Islet of Langerhans (tissue), 1 donor: Measurements from ENCODE around the gene RPS3A.
"Not testable (repeated sequence)": the region's sequence is repeated elsewhere in the genome, so short reads cannot be mapped to it uniquely, and the experiment has no call there.

Source experiments
- FAIRE-seq: peaks from one replicate; lab custom pipeline; 2011; peaks lifted over from hg19 to GRCh38; lab: Jason Lieb, UNC

RPS3A gene

DNA sequence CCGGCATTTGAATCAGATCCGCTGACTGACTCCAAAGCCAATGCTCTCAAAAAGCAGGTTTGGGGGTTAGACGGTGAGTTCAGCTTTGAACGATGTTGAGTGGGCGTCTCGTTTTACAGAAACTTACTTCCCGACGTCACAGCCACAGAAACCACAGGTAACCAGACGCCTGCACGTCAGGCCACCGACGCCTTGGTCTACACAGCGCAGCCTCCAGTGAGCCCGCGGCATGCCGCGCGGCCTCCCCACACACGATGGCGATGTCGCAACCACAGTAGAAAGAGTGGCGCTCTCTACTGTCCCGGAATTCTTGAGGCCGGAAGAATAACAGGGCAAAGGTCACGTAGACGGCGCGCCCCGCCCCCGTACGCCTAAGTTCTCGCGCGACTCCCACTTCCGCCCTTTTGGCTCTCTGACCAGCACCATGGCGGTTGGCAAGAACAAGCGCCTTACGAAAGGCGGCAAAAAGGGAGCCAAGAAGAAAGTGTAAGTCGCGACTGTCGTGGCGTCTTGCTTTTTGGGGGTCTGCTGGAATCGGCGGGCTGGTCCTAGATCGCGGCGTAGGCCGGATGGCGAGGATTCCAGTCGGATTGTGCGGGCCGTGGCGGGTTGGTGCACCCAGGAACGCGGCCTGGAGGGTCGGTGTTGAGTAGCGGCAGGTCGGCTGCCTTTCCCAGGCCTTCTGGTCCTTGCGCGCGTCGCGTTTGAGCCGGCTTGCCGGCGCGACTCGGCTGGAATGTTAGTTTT is at the start of gene RPS3A:
RPS3A (plus strand) TSS at position 400 of the 747 bp plus-strand sequence; CDS start at position 425, 25 bp downstream.
- no peak for FAIRE-seq

DNA sequence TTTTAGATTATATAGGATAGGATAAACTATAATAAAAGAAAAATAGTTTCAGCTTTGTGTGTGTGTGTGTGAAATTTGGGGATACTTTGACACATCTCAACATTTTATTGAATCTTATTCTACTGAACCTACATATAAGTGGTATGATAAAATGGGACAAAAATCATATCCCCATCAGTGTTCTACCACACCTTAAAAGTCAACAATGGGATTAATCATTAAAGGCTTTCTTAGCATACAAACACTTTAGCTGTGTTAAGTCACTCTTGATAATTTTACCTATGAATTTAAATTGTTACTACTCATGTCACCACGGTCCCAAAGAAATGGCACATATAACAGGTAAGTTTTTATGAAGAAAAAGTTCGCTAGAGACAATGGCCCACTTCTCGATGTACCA is 46.6 kb upstream of the RPS3A start:
- FAIRE-seq = no peak

DNA sequence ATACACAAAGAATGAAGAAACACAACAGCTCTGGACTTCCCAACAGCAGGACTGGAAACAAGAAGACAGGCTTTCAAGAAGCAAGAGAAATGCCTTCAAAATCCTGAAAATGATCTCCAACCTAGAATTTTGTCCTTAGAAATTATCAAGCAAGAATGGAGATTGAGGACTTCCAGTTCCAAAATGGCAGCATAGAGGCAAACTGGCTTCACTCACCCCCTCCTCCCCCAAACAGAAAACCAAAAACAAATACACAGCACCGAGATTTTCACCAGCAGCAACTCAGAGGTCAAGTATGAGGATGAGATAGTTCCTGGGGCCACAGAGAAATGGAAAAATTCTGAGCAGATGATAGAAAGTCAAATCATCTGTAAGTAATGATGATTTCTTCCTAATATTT is 43.9 kb upstream of the RPS3A start:
- no peak for FAIRE-seq

DNA sequence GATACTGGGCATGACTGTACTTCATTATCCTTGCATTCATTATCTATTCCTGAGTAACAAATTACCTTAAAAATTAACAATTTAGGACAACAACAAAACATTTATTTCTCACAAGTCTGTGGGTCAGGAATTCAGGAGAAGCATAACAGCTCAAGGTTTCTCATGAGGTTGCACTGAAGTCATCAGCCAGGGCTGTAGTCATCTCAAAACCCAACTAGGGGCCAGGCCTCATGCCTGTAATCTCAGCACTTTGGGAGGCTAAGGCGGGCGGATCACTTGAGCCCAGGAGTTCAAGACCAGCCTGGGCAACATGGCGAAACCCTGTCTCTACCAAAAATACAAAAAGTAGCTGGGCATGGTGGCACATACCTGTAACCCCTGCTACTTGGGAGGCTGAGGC is 36.3 kb upstream of the RPS3A start:
- FAIRE-seq = not testable (repeated sequence)

DNA sequence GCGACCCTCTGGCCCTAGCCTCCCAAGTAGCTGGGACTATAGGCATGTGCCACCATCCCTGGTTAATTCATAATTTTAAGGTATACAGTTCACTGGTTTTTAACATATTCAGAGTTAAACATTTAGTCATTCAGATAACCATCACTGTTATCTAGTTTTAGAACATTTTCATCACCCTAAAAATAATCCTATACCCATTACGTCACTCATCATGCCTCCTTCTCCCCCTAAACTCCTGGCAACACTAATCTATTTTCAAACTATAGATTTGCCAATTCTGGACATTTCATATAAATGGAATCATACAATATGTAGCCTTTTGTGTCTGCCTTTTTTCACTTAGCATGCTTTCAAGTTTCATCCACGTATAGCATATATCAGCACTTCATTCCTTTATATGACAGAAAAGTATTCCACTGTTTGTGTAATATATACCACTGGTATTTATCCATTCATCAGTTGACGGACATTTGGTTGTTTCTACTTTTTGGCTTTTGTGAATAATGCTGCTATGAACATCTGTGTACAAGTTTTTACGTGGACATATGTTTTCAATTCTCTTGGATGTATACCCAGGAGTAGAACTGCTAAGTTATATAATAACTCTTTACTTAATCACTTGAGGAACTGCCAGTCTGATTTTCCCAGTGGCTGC is 32.0 kb upstream of the RPS3A start:
- no peak for FAIRE-seq

DNA sequence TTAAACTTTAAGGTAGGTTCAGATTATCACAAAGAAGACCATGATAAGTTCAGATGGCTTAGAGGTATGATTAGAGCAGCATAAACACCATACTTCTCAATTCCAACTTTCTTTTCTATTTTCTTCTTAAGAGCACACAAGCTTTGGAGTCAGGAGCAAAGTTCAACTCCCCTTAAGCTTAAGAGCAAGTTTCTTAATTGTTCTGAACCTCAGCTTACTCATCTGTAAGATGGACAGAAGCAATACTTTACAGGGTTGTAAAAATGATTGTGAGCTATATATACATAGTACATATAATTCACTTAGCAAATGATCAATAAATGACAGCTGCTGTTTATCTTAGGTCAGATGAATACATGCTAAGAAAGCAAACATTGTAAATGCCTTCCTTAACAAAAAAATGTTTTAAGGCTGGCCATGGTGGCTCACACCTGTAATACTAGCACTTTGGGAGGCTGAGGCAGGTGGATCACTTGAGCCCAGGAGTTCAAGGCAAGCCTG is 25.0 kb upstream of the RPS3A start:
- no peak for FAIRE-seq

DNA sequence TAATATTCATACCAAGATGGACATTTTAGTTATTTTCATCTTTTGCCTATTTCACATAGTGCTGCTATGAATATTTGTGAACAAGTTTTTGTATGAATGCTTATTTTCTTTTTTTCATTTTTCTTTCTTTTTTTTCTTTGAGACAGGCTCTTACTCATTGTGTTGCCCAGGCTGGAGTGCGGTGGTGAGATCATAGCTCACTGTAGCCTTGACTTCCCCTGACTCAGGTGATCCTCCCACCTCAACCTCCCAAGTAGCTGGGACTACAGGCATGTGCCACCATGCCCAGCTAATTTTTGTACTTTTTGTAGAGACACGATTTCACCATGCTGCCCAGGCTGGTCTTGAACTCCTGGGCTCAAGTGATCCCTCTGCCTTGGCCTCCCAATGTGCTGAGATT is 21.4 kb upstream of the RPS3A start:
- not testable (repeated sequence) for FAIRE-seq

DNA sequence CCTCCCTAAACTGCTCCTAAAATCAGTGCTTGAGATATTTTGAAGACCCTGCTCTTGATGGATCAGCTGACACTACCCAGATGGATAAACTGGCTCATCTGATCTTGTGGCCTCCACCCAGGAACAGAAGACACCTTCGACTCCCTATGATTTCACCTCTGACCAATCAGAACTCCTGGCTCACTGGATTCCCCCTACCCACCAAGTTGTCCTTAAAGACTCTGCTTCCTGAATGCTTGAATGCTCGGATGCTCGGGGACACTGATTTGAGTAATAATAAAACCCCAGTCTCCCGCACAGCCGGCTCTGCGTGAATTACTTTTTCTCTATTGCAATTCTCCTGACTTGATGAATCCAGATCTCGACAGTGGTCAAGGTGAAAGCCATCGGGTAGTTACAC is 12.0 kb upstream of the RPS3A start:
- no peak for FAIRE-seq

DNA sequence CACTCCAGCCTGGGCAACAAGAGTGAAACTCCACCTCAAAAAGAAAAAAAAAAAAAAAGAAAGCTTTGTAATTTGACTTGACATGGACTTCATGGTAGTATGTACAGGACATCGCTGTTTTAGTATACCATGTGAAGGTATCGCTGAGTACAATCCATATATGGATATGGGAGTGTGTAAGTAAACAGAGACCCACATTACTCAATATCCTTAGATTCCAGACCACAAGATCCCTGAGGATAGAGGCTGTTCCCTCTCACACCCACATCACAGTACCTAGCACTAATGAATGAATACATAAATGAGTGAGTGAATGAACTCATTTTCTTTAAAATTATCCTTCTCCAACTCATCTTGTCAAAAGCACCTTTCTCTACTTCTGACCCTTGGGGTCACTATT is 8.4 kb upstream of the RPS3A start:
- FAIRE-seq = no peak

DNA sequence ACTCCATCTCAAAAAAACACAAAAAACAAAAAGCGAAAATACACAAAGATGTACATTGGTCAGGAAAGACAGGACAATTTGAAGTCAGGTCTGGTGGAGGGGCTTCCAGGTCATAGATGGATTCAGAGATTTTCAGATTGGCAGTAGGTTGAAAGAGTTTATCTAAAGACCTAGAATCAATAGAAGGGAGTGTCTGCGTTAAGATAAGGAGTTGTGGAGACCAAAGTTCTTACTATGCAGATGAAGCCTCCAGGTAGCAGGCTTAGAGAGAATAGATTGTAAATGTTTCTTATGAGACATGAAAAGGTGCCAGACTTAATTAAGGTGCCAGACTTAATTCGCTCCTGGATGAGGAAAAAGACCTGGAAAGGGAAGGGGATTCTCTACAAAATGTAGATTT is 6.9 kb upstream of the RPS3A start:
- FAIRE-seq = no peak

DNA sequence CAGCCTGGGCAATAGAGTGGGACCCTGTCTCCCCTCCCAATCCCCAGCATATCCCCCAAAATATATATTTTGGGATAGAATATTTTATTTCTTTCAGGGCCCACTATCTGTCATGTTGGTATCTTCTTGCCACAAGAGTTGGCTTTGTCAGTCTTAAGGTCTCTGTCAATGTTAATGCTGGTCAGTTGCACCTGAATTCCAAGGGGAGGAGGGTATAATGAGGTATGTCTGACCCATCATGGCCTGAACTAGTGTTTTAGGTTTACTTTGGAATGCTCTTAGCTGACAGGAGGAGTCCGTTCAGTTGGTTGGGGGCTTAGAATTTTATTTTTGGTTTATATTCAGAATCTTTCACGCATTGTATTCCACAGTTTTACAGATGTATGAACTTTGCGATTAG is 6.2 kb upstream of the RPS3A start:
- FAIRE-seq = no peak

DNA sequence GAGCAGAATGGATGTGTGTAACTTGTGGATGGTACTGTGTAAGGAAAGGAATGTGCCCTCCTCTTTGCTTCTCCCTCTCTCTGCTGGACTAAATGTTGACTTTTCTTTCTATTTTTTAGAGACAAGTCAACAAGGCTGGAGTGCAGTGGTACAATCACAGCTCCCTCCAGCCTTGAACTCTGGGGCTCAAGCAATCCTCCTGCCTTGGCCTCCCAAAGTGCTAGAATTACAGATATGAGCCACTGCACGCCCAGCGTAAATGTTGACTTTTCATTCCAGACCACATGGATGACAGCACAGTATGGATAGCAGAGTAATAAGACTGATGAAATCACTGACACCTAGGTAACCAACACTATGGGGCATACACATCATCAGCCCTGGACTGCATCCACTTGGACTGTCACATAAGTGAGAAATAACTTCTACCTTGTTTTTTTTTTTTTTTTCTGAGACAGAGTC is 5.1 kb upstream of the RPS3A start:
- no peak for FAIRE-seq

DNA sequence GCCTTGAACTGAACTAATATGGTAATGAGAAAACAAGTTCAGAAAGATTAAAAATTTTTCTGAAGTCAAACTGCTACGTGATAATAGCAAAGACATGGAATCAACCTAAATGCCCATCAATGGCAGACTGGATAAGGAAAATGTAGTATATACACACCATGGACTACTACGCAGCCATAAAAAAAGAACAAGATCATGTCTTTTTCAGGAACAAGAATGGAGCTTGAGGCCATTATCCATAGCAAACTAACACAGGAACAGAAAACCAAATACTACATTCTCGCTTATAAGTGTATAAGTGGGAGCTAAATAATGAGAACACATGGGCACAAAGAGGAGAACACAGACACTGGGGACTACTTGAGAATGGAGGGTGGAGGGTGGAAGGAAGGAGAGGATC is 4.3 kb upstream of the RPS3A start:
- FAIRE-seq = no peak

DNA sequence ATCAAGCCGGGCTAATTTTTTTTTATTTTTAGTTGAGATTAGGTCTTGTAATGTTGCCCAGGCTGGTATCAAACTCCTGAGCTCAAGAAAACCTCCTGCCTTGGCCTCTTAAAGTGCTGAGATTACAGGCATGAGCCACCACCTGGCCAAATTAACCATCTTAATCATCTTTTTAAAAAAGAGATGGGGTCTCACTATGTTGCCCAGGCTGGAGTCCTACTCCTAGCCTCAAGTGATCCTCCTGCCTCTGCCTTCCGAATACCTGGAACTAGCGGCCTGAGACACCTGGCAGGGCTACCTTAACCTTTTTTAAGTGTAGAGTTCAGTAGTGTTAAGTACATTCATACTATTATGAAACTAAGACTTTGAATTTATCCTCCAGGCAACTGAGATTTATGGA is 1.7 kb upstream of the RPS3A start:
- FAIRE-seq = no peak

DNA sequence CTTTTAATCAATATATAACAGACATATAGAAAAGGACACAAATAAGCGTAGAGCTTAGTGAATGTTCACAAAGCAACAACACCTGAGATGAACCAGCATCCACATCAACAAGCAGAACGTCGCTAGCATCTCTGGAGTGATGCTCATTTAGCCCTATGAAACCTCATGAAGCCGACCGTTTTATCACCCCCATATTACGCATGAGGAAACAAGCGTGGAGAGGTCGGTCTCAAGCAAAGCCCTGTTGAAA is 524 bp upstream of the RPS3A start:
- no peak for FAIRE-seq

DNA sequence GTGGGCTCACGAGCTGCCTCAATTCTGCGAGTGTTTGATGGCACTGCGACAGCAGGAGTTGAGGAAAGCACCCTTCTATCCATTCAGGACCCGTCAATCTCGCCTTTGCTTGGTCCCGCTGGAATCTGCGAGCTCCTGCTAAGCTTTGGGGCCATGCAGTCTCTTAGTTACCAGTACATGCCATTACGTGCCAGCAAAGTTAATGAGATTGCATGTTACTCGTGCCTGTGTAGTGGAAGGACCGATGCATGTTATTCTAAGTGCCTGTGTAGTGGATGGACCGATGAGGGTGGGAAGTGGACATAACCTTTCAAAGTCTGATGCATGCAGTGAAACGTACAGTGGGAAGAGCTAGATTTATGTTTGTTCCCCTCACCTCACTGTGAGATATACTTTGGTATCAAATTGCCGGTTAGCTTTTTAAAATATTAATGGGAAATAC is 569 bp downstream of the RPS3A start:
- no peak for FAIRE-seq

DNA sequence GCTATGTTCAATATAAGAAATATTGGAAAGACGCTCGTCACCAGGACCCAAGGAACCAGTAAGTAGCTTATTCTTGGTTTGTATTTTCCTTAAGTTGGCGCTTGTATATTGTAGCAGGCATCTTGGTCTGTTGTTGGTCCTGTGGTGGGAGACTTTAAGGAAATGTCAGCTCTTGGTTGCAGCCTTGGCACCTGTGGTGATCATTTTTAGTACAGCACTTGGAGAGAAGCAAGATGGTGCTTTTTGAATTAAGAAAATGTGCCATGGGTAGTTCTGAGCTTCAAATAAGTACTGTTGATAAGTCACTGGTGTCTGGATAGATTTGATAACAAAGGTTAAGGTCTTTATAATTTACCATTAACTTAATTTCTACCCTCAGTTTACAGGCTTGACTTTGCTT is 1.1 kb downstream of the RPS3A start:
- no peak for FAIRE-seq

DNA sequence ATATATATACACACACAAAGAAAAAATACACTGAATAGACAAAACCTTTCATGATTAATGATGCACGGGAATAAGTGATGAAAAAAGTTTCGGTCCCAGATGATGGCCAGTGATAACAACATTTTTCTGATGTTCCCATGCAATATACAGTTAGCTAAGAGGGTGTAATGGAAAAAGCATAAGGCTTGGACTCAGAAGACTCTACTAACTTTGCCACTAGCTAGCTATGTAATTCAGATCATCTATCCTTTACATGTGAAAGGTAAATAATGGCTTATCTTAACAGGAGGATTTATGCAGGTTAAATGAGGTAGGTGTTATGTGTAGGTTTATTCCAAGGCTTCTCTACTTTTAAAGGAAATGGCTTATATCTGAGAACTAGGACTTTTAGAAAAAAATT is 4.3 kb downstream of the RPS3A start:
- no peak for FAIRE-seq

DNA sequence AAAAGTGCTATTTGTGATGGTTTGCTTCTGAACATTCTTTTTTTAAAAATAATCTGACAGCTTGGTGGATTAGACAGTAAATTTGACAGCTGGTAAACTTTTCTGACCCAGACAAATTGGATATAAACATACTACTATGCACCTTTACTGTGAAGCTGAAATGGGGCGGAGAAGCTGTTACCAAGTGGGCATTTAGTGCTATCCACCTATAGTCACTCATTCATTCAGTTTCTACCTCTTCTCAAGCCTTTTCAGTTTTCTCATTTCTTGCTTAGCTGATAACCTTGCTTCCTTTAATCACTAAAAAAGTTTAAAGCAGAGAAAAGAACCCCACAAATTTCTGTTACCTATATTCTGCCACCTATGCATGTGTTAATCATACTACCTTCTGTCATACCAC is 5.2 kb downstream of the RPS3A start:
- no peak for FAIRE-seq

DNA sequence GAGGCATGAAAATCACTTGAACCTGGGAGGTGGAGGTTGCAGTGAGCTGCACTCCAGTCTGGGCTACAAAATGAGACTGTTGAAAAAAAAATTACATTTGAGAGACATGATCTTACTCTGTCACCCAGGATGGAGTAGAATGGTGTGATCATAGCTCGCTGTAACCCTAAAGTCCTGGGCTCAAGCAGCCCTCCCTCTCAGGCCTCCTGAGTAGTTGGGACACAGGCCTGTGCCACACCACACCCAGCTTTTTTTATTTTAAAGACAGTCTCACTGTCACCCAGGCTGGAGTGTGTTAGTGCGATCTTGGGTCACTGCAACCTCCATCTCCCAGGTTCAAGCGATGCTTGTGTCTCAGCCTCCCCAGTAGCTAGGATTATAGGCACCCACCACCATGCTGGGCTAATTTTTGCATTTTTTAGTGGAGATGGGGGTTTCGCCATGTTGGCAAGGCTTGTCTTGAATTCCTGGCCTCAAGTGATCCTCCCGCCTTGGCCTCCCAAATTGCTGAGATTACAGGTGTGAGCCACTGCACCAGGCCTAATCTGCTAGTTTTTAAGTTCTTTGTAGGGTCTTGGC is 6.1 kb downstream of the RPS3A start:
- no peak for FAIRE-seq

DNA sequence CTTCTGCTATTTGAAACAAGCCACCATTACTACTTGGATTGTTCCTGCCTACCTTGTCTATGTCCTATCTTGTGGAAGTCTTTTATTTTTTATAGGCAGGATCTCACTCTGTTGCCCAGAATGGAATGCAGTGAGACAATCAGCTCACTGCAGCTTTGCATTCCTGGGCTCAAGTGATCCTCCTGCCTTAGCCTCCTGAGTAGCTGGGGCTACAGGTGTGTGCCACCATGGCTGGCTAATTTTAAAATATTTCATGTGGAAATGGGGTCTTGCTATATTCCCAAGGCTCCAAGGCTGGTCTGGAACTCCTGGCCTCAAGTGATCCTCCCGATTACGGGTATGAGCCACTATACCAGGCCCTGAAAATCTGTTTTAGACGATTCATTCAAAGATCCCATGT is 7.6 kb downstream of the RPS3A start:
- no peak for FAIRE-seq

DNA sequence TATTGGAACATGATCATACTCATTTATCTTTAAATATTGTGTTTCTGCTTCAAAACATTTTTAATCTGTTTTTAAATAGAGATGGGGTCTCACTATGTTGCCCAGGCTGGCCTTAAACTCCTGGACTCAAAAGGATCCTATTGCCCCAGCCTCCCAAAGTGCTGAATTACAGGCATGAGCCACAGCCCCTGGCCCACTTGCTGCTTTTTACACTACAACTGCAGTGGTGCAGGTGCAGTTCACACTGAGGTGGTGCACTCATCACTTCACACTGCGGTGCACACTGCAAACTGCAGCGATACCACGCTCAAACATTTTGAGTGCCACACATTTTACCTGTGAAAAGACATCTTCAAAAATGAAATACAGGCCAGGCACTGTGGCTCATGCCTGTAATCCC is 10.8 kb downstream of the RPS3A start:
- FAIRE-seq = no peak

DNA sequence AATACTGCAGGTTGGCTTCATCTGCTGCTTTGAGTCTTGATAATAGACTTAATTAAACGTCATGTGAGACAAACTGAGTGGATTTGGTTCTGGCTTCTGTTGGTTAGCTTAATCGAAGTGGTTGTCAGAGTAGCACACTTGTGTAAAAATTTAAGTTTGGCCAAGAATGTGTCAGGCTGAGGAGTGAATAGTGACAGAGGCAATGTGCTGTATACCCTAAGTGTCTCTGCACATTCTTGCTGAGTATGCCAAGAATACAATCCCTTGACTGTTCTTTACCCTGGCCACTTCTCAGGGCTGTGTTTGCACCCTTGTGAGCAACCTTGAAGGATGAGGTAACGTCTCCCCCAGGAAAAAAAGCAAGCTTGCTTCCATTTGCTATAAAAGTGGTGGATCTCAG is 14.9 kb downstream of the RPS3A start:
- no peak for FAIRE-seq

DNA sequence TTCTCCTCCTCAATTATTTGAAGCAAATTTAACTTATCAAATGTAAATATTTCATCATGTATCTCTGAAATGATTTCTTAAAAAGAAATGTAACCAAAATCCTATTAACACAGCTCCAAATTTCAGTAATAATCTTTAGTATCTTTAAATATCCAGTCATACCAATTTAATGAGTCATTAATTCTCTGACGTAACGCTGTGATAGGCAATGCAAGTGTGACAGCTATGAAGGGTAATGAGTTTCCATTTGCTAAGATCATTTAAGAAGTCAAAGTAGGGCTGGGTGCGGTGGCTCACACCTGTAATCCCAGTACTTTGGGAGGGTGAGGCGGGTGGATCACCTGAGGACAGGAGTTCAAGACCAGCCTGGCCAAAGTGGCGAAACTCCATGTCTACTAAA is 15.6 kb downstream of the RPS3A start:
- no peak for FAIRE-seq
